Osteoblast (primary cell): ENCODE results near the gene ITFG2. TPM values are rescaled to one million over a fixed set of nuclear protein-coding genes. Genes with fewer than 3 reads are reported as not detected.

Experiments
- DNase-seq: peaks from one replicate; pipeline ENCODE4 v3.0.0; 2011; ENCODE audit warnings: low spot score, mixed read lengths; ENCODE audit not compliant: insufficient read length; ENCODE audit errors: missing footprints
- H2AFZ ChIP-seq: 2 replicates; pipeline ENCODE4 v1.6.0; 2011; ENCODE audit warnings: mild to moderate bottlenecking, low read length
- H3K27ac ChIP-seq: 2 replicates; pipeline ENCODE4 v1.5.1; 2011; ENCODE audit warnings: mild to moderate bottlenecking, low read depth, low read length, moderate library complexity
- H3K27me3 ChIP-seq: 2 replicates; pipeline ENCODE4 v1.6.0; 2012; ENCODE audit warnings: mild to moderate bottlenecking, control low read depth, inconsistent platforms, low read length, moderate library complexity; ENCODE audit not compliant: insufficient read depth
- H3K36me3 ChIP-seq: 2 replicates; pipeline ENCODE4 v1.5.1; 2011; ENCODE audit warnings: mild to moderate bottlenecking, low read length, control low read depth, moderate library complexity; ENCODE audit not compliant: insufficient read depth
- H3K4me1 ChIP-seq: 2 replicates; pipeline ENCODE4 v1.5.1; 2011; ENCODE audit warnings: mild to moderate bottlenecking, low read length, control low read depth, moderate library complexity; ENCODE audit not compliant: insufficient read depth
- H3K4me2 ChIP-seq: 2 replicates; pipeline ENCODE4 v1.6.0; 2011; ENCODE audit warnings: mild to moderate bottlenecking, low read length; ENCODE audit not compliant: insufficient read depth
- H3K4me3 ChIP-seq: fragments of 200-600 bp; sonication (generic); 3 replicates; pipeline ENCODE4 v1.5.1; 2012; ENCODE audit warnings: mild to moderate bottlenecking, low read length, inconsistent platforms; ENCODE audit not compliant: insufficient read depth
- H3K79me2 ChIP-seq: 2 replicates; pipeline ENCODE4 v1.6.0; 2012; ENCODE audit warnings: mild to moderate bottlenecking, low read length, control low read depth, inconsistent platforms; ENCODE audit not compliant: insufficient read depth
- H3K9me3 ChIP-seq: 2 replicates; pipeline ENCODE4 v1.5.1; 2011; ENCODE audit warnings: low read depth, low read length, control low read depth
- H4K20me1 ChIP-seq: 2 replicates; pipeline ENCODE4 v1.6.0; 2012; ENCODE audit warnings: mild to moderate bottlenecking, low read length, control low read depth; ENCODE audit not compliant: insufficient read depth
- CTCF ChIP-seq: IDR thresholded peaks from 2 replicates; pipeline ENCODE4 v1.5.1; 2011; ENCODE audit warnings: mild to moderate bottlenecking, low read depth, low read length, moderate library complexity; ENCODE audit errors: extremely low read depth
- total RNA-seq: library from RNA; depleted of rRNA; stranded (reverse); fragments of >200 nt; gene quantifications from 2 replicates; pipeline ENCODE4 v1.2.3, GENCODE V29; 2012

ITFG2 gene
- total RNA-seq, 1 donor, result 20.6 TPM

DNA sequence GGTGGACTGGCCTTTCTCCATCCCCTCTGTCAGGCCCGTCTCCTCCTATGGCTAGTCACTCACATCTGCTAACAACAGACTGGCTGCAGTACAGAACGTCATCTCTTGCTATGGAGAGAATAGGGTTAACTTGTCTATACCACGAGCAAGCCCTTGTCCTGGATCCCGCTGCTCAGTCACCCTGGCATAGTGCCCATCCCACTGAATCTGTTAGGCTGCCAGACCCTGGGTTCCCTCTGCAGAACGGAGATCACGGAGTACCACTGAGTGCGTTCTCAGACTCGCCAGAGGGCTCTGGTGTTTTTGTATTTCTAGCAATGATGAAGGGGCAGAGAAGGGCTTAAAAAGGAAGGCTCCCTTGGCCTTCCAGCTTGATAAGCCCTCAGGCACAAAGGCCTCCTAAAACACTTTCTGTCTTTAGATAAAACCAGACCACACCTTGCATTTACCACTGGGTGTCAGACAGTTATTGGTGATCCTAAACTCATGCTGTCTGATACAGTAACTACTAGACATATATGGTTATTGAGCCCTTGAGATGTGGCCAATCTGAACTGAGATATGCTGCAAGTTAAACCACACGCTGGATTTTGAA lies 28.7 kb downstream of the ITFG2 start:
- peak; percentile 57 for DNase-seq
- no peak for TF ChIP-seq CTCF
- Histone ChIP-seq H3K27me3 (no peaks in the 10 kb centered on the region), H3K36me3 (no peaks in the 10 kb centered on the region), H3K9me3 (no peaks in the 10 kb centered on the region), H4K20me1 (no peaks in the 10 kb centered on the region), H3K27ac (no peak overlapping the region), H2AFZ (peak overlapping the region; percentile 14), H3K4me2 (no peak overlapping the region), H3K79me2 (no peaks in the 10 kb centered on the region), H3K4me1 (peaks cover 16% of the 10 kb centered on the region), H3K4me3 (no peak overlapping the region)

DNA sequence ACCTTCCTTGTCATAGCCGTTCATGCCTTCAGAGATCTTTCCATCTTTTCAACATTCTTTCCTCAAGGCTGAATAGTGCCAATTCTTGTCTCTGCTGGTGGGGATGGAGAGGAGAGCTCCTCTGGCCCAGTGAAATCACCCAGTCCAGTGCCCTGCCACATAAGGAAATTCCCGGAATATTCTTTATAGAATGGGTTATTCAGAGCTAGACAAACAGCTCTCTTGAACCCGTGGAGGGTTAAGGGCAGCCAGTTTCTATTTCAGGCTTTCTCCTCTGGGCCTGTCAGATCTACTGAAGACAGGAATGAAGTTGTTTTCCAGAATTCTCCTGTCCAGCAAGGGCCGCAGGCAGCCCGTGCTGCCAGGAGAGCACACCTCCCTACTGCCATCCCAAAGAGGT lies 30.5 kb downstream of the ITFG2 start:
- H3K9me3 ChIP-seq, result no peaks in the 10 kb centered on the region
- H2AFZ ChIP-seq, result no peak overlapping the region
- H4K20me1 ChIP-seq, result no peaks in the 10 kb centered on the region
- no peak overlapping the region for H3K4me3 ChIP-seq
- TF ChIP-seq CTCF, result no peak
- H3K36me3 ChIP-seq, result no peaks in the 10 kb centered on the region
- no peaks in the 10 kb centered on the region for H3K27me3 ChIP-seq
- H3K4me2 ChIP-seq, result no peak overlapping the region
- no peaks in the 10 kb centered on the region for H3K79me2 ChIP-seq
- peaks cover 17% of the 10 kb centered on the region for H3K4me1 ChIP-seq
- DNase-seq, result no peak
- H3K27ac ChIP-seq, result no peak overlapping the region

DNA sequence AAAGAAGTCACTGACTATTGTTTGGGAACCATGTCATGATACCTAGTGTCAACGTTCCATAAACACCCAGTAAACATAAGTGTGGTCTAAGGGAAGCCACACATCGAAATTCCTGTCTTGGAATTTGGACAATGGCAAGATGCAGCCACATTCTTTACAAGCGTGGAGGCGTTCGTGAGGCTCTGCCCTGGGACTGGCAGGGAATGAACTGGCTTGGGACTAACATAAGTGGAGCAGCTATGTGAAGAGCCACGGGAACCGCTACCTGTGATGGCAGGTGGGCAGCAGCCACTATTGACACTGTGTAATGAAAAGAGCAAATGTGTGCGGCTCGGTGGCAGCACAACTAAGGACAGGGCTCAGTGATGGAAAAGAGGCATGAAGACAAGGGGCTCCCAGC lies 32.3 kb downstream of the ITFG2 start:
- Histone ChIP-seq H3K4me2 (peak overlapping the region; percentile 51), H4K20me1 (no peaks in the 10 kb centered on the region), H3K27me3 (no peaks in the 10 kb centered on the region), H3K4me1 (peaks cover 21% of the 10 kb centered on the region), H3K79me2 (no peaks in the 10 kb centered on the region), H3K9me3 (no peaks in the 10 kb centered on the region), H3K4me3 (no peak overlapping the region), H3K27ac (peak overlapping the region; percentile 58), H3K36me3 (no peaks in the 10 kb centered on the region), H2AFZ (peak overlapping the region; percentile 93)
- TF ChIP-seq CTCF, result no peak
- DNase-seq, result peak; percentile 72

DNA sequence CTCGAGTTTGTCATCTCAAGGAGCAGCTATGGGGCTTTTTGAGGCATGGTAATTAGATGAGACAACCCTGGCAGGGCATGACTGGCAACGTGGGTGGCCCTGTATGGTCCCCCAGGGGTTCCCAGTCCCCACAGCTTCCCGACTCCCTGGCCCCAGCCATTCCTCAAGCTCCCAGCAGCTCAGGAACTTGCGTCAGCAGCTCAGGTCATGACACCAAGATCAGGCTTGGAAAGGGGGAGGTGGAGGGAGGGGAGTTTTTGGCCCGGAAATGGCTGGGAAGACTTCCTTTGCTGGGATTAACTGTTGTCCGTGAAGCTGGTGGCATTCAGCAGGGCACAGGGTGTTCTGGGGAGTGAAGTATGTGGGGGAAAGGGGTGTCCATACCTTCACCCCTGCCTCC lies 32.8 kb downstream of the ITFG2 start:
- no peaks in the 10 kb centered on the region for H3K27me3 ChIP-seq
- DNase-seq, result peak; percentile 90
- TF ChIP-seq CTCF, result no peak
- peak overlapping the region; percentile 51 for H3K4me2 ChIP-seq
- peak overlapping the region; percentile 58 for H3K27ac ChIP-seq
- peak overlapping the region; percentile 33 for H3K4me3 ChIP-seq
- no peaks in the 10 kb centered on the region for H3K9me3 ChIP-seq
- peak overlapping the region; percentile 93 for H2AFZ ChIP-seq
- no peaks in the 10 kb centered on the region for H3K36me3 ChIP-seq
- H4K20me1 ChIP-seq, result no peaks in the 10 kb centered on the region
- no peaks in the 10 kb centered on the region for H3K79me2 ChIP-seq
- H3K4me1 ChIP-seq, result peaks cover 25% of the 10 kb centered on the region
